NCI-H774 (cell line): ENCODE results near the gene HOXD12.

ENCODE experiments used
- DNase-seq: peaks from one replicate; lab custom pipeline; 2025; lab: John Stamatoyannopoulos, UW

Gene HOXD12

GRCh38 chr2:176130957-176131847 is 31.6 kb downstream of the HOXD12 start:
- DNase-seq: no peak

GRCh38 chr2:176131848-176132158 is 32.2 kb downstream of the HOXD12 start:
- DNase-seq: no peak

- no peak for DNase-seq
Observed at GRCh38 chr2:176132205-176133171, 32.9 kb downstream of the HOXD12 start.

GRCh38 chr2:176133389-176133788 is 33.8 kb downstream of the HOXD12 start:
- no peak for DNase-seq

- no peak for DNase-seq
Observed at GRCh38 chr2:176134035-176134434, 34.4 kb downstream of the HOXD12 start.

GRCh38 chr2:176135035-176135440 is 35.4 kb downstream of the HOXD12 start:
- no peak for DNase-seq

- no peak for DNase-seq
Observed at GRCh38 chr2:176136374-176137251, 37.0 kb downstream of the HOXD12 start.

- DNase-seq: no peak
Observed at GRCh38 chr2:176137252-176137580, 37.6 kb downstream of the HOXD12 start.

- DNase-seq: no peak
Observed at GRCh38 chr2:176137906-176138305, 38.3 kb downstream of the HOXD12 start.

GRCh38 chr2:176138526-176138922 is 38.9 kb downstream of the HOXD12 start:
- DNase-seq: no peak

GRCh38 chr2:176138923-176139660 is 39.5 kb downstream of the HOXD12 start:
- DNase-seq: no peak

GRCh38 chr2:176139661-176140512 is 40.3 kb downstream of the HOXD12 start:
- no peak for DNase-seq

GRCh38 chr2:176140513-176141317 is 41.1 kb downstream of the HOXD12 start:
- DNase-seq: peak; percentile 75

GRCh38 chr2:176142281-176142680 is 42.7 kb downstream of the HOXD12 start:
- no peak for DNase-seq

GRCh38 chr2:176145085-176145969 is 45.7 kb downstream of the HOXD12 start:
- DNase-seq: no peak

- DNase-seq: no peak
Observed at GRCh38 chr2:176146101-176146500, 46.5 kb downstream of the HOXD12 start.

GRCh38 chr2:176146645-176147044 is 47.0 kb downstream of the HOXD12 start:
- no peak for DNase-seq

- no peak for DNase-seq
Observed at GRCh38 chr2:176147210-176147799, 47.7 kb downstream of the HOXD12 start.
